Measurements from ENCODE around the gene ACADVL.
"Not testable (repeated sequence)": the region's sequence is repeated elsewhere in the genome, so short reads cannot be mapped to it uniquely, and the experiment has no call there.

The ACADVL gene

DNA sequence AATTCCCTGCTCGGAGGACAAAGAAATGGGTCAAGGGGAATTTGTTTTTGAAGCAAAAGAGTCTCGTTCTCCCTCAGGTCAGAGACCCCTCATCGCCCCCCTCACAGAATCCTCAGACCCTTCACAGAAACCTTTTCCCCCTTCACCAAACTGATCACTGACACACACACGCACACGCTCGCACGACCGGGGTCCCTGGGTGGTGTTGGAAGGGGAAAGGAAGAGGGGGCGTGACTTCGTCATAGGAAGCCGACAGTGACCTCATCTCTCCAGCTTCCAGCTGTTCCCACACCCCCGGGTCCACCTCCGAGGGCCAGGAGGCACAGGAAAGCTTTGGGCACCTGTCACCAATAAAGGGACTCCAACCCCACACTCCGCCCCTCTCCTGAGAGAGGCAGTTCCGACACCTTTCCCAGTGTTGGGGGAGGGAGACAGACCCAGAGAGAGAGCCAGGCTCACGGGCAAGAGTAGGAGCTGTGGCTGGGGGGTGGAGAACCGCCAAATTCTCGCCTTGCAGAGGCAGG, 41.7 kb upstream of the ACADVL start:
- Histone ChIP-seq H3K36me3 (ENCODE audit: control insufficient read depth in 1 of 2, insufficient read depth in 2 of 2, low read length in 2 of 2) (no peaks in the 10 kb centered on the region), H3K27ac (ENCODE audit: low read depth, low read length) (no peak overlapping the region), H3K27me3 (ENCODE audit: control insufficient read depth in 1 of 2, insufficient read depth in 2 of 2, low read length in 2 of 2) (peaks cover 9 to 30% of the 10 kb centered on the region in 2 donors), H3K4me1 (ENCODE audit: control insufficient read depth in 1 of 2, insufficient read depth in 2 of 2, low read length in 2 of 2) (peaks cover 15 to 17% of the 10 kb centered on the region in 2 donors), H3K4me3 (ENCODE audit: low read depth in 1 of 2, low read length in 2 of 2) (peak overlapping the region; percentile 54 to 70), H3K9ac (ENCODE audit: low read depth in 1 of 2, low read length in 2 of 2) (peak overlapping the region; percentile 37 to 60), H3K9me3 (ENCODE audit: control insufficient read depth in 1 of 2, low read length in 2 of 2) (no peaks in the 10 kb centered on the region)

GRCh38 chr17:7178973-7179316, 40.8 kb upstream of the ACADVL start:
- no peak overlapping the region for H3K27ac ChIP-seq (ENCODE audit: low read depth, low read length)
- H3K4me3 ChIP-seq (ENCODE audit: low read depth in 1 of 2, low read length in 2 of 2), result no peak overlapping the region
- peaks cover 9 to 30% of the 10 kb centered on the region in 2 donors for H3K27me3 ChIP-seq (ENCODE audit: control insufficient read depth in 1 of 2, insufficient read depth in 2 of 2, low read length in 2 of 2)

GRCh38 chr17:7179317-7180254, 40.2 kb upstream of the ACADVL start, which contains the start of gene ASGR1:
TSS of gene ASGR1 (minus strand) at chr17:7179370. CDS start at chr17:7178563, 807 bp downstream.
- Histone ChIP-seq H3K4me3 (ENCODE audit: low read depth in 1 of 2, low read length in 2 of 2) (no peak within 1 kb of the TSS), H3K36me3 (ENCODE audit: control insufficient read depth in 1 of 2, insufficient read depth in 2 of 2, low read length in 2 of 2) (no peaks in the 10 kb centered on the region), H3K9ac (ENCODE audit: low read depth in 1 of 2, low read length in 2 of 2) (peak within 1 kb of the TSS; percentile 37 to 60), H3K9me3 (ENCODE audit: control insufficient read depth in 1 of 2, low read length in 2 of 2) (no peaks in the 10 kb centered on the region), H3K27me3 (ENCODE audit: control insufficient read depth in 1 of 2, insufficient read depth in 2 of 2, low read length in 2 of 2) (peaks cover 9 to 26% of the 10 kb centered on the region in 2 donors), H3K27ac (ENCODE audit: low read depth, low read length) (no peak within 1 kb of the TSS), H3K4me1 (ENCODE audit: control insufficient read depth in 1 of 2, insufficient read depth in 2 of 2, low read length in 2 of 2) (peaks cover 16 to 20% of the 10 kb centered on the region in 2 donors)

More at GRCh38 chr17:7178973-7179316, 40.8 kb upstream of the ACADVL start:
- Histone ChIP-seq H3K36me3 (ENCODE audit: control insufficient read depth in 1 of 2, insufficient read depth in 2 of 2, low read length in 2 of 2) (no peaks in the 10 kb centered on the region), H3K9me3 (ENCODE audit: control insufficient read depth in 1 of 2, low read length in 2 of 2) (no peaks in the 10 kb centered on the region), H3K4me1 (ENCODE audit: control insufficient read depth in 1 of 2, insufficient read depth in 2 of 2, low read length in 2 of 2) (peaks cover 18 to 20% of the 10 kb centered on the region in 2 donors), H3K9ac (ENCODE audit: low read depth in 1 of 2, low read length in 2 of 2) (no peak overlapping the region)

- H3K36me3 ChIP-seq (ENCODE audit: control insufficient read depth in 1 of 2, insufficient read depth in 2 of 2, low read length in 2 of 2); H3K27ac ChIP-seq (ENCODE audit: low read depth, low read length); H3K9me3 ChIP-seq (ENCODE audit: control insufficient read depth in 1 of 2, low read length in 2 of 2); H3K4me3 ChIP-seq (ENCODE audit: low read depth in 1 of 2, low read length in 2 of 2); H3K9ac ChIP-seq (ENCODE audit: low read depth in 1 of 2, low read length in 2 of 2); H3K27me3 ChIP-seq (ENCODE audit: control insufficient read depth in 1 of 2, insufficient read depth in 2 of 2, low read length in 2 of 2): not testable (repeated sequence)
- peaks cover 13 to 18% of the 10 kb centered on the region in 2 donors for H3K4me1 ChIP-seq (ENCODE audit: control insufficient read depth in 1 of 2, insufficient read depth in 2 of 2, low read length in 2 of 2)
Observed at GRCh38 chr17:7182101-7182500, 37.6 kb upstream of the ACADVL start.

DNA sequence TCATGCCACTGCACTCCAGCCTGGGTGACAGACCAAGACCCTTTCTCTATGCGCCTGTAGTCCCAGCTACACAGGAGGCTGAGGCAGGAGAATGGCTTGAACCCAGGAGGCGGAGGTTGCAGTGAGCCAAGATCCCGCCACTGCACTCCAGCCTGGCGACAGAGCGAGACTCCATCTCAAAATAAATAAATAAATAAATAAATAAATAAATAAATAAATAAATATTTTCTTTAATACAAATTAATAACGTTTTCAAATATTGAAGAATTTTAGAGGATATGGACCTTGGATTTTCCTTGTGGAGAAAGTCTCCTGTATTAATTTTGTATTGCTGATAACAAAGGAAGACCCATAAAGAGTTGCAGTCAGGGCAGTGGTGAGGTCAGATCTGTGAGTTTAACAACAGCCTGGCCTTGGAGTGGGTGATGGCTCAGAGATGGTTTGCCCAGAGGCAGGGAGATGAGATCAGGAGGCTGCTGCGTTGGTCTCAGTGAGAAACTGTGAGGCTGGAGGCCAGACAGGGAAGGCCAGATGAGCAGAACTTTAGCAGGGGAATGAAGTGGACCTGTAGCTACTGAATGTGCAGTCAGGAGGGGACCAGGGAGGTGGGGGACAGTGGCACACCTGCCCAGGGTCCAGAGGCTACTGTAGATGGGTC, 36.2 kb upstream of the ACADVL start:
- no peaks in the 10 kb centered on the region for H3K9me3 ChIP-seq (ENCODE audit: control insufficient read depth in 1 of 2, low read length in 2 of 2)
- no peak overlapping the region for H3K9ac ChIP-seq (ENCODE audit: low read depth in 1 of 2, low read length in 2 of 2)

DNA sequence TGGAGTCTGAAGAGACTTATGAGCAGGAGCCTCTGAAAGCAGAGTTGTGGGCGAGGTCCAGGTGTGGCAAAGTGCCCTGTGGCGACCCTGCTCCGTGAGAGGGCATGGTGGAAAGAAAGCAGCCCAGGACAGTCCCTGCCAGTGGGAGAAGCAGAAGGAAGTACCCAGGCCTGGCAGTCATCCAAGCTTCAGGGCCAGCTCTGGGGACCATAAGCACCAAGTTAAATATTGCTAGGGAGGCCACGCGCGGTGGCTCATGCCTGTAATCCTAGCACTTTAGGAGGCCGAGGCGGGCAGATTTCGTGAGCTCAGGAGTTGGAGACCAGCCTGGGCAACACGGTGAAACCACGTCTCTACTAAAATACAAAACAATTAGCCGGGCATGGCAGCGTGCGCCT, 35.6 kb upstream of the ACADVL start:
- Histone ChIP-seq H3K36me3 (ENCODE audit: control insufficient read depth in 1 of 2, insufficient read depth in 2 of 2, low read length in 2 of 2) (no peaks in the 10 kb centered on the region), H3K27ac (ENCODE audit: low read depth, low read length) (no peak overlapping the region), H3K9ac (ENCODE audit: low read depth in 1 of 2, low read length in 2 of 2) (no peak overlapping the region), H3K4me1 (ENCODE audit: control insufficient read depth in 1 of 2, insufficient read depth in 2 of 2, low read length in 2 of 2) (peaks cover 5 to 7% of the 10 kb centered on the region in 2 donors), H3K4me3 (ENCODE audit: low read depth in 1 of 2, low read length in 2 of 2) (no peak overlapping the region), H3K9me3 (ENCODE audit: control insufficient read depth in 1 of 2, low read length in 2 of 2) (no peaks in the 10 kb centered on the region), H3K27me3 (ENCODE audit: control insufficient read depth in 1 of 2, insufficient read depth in 2 of 2, low read length in 2 of 2) (no peaks in the 10 kb centered on the region)

More for the DNA sequence above, 36.2 kb upstream of the ACADVL start:
- Histone ChIP-seq H3K36me3 (ENCODE audit: control insufficient read depth in 1 of 2, insufficient read depth in 2 of 2, low read length in 2 of 2) (no peaks in the 10 kb centered on the region), H3K27ac (ENCODE audit: low read depth, low read length) (no peak overlapping the region), H3K4me3 (ENCODE audit: low read depth in 1 of 2, low read length in 2 of 2) (no peak overlapping the region), H3K27me3 (ENCODE audit: control insufficient read depth in 1 of 2, insufficient read depth in 2 of 2, low read length in 2 of 2) (no peaks in the 10 kb centered on the region), H3K4me1 (ENCODE audit: control insufficient read depth in 1 of 2, insufficient read depth in 2 of 2, low read length in 2 of 2) (peaks cover 5 to 7% of the 10 kb centered on the region in 2 donors)

DNA sequence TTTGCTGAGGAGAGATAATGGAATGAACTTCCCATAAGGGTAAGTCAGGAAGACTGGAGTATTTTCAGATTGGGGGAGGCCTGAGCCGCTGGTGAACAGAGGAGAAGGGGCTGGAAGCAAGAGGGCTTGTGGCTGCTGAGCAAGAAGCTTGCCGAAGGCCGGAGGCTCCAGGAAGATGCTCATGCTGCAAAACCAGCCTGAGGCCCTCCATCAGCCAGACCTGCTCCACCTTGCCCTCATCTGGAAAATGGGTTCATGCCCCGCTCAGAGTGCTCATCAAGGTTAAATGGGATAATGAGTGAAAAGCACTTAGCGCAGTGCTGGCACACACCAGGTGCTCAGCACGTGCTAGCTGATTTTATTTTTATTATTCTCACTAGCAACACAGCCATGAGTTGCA, 35.1 kb upstream of the ACADVL start:
- Histone ChIP-seq H3K9ac (ENCODE audit: low read depth in 1 of 2, low read length in 2 of 2) (no peak overlapping the region), H3K4me3 (ENCODE audit: low read depth in 1 of 2, low read length in 2 of 2) (no peak overlapping the region), H3K27me3 (ENCODE audit: control insufficient read depth in 1 of 2, insufficient read depth in 2 of 2, low read length in 2 of 2) (no peaks in the 10 kb centered on the region), H3K4me1 (ENCODE audit: control insufficient read depth in 1 of 2, insufficient read depth in 2 of 2, low read length in 2 of 2) (peaks cover 5 to 7% of the 10 kb centered on the region in 2 donors), H3K27ac (ENCODE audit: low read depth, low read length) (no peak overlapping the region), H3K36me3 (ENCODE audit: control insufficient read depth in 1 of 2, insufficient read depth in 2 of 2, low read length in 2 of 2) (no peaks in the 10 kb centered on the region), H3K9me3 (ENCODE audit: control insufficient read depth in 1 of 2, low read length in 2 of 2) (no peaks in the 10 kb centered on the region)

GRCh38 chr17:7186241-7186640, 33.5 kb upstream of the ACADVL start:
- no peaks in the 10 kb centered on the region for H3K36me3 ChIP-seq (ENCODE audit: control insufficient read depth in 1 of 2, insufficient read depth in 2 of 2, low read length in 2 of 2)
- peaks cover 5 to 7% of the 10 kb centered on the region in 2 donors for H3K4me1 ChIP-seq (ENCODE audit: control insufficient read depth in 1 of 2, insufficient read depth in 2 of 2, low read length in 2 of 2)
- no peak overlapping the region for H3K4me3 ChIP-seq (ENCODE audit: low read depth in 1 of 2, low read length in 2 of 2)
- no peak overlapping the region for H3K9ac ChIP-seq (ENCODE audit: low read depth in 1 of 2, low read length in 2 of 2)
- H3K27me3 ChIP-seq (ENCODE audit: control insufficient read depth in 1 of 2, insufficient read depth in 2 of 2, low read length in 2 of 2), result no peaks in the 10 kb centered on the region
- no peaks in the 10 kb centered on the region for H3K9me3 ChIP-seq (ENCODE audit: control insufficient read depth in 1 of 2, low read length in 2 of 2)
- no peak overlapping the region for H3K27ac ChIP-seq (ENCODE audit: low read depth, low read length)

GRCh38 chr17:7190276-7190917, 29.3 kb upstream of the ACADVL start:
- Histone ChIP-seq H3K9me3 (ENCODE audit: control insufficient read depth in 1 of 2, low read length in 2 of 2) (no peaks in the 10 kb centered on the region), H3K4me1 (ENCODE audit: control insufficient read depth in 1 of 2, insufficient read depth in 2 of 2, low read length in 2 of 2) (no peaks in the 10 kb centered on the region), H3K9ac (ENCODE audit: low read depth in 1 of 2, low read length in 2 of 2) (no peak overlapping the region), H3K4me3 (ENCODE audit: low read depth in 1 of 2, low read length in 2 of 2) (no peak overlapping the region), H3K36me3 (ENCODE audit: control insufficient read depth in 1 of 2, insufficient read depth in 2 of 2, low read length in 2 of 2) (peaks cover 0 to 3% of the 10 kb centered on the region in 2 donors), H3K27ac (ENCODE audit: low read depth, low read length) (no peak overlapping the region), H3K27me3 (ENCODE audit: control insufficient read depth in 1 of 2, insufficient read depth in 2 of 2, low read length in 2 of 2) (no peaks in the 10 kb centered on the region)
